ENCODE measurements around the gene ARHGAP32. TPM values are rescaled to one million over a fixed set of nuclear protein-coding genes. Genes with fewer than 3 reads are reported as not detected.
A peak's percentile ranks its signal among the peaks of the same experiment; 100 is the strongest.

Gene ARHGAP32
- total and polyA plus RNA-seq, 2 donors from 2014 or later = 2.1 to 30.8 TPM

GRCh38 chr11:129202646-129203045, 10.5 kb upstream of the ARHGAP32 start:
- no peaks in the 10 kb centered on the region for H3K36me3 ChIP-seq (ENCODE audit: control insufficient read depth in 2 of 3, insufficient read depth in 3 of 3, low read length in 3 of 3)
- no peak overlapping the region for H3K4me3 ChIP-seq (ENCODE audit: low read length in 3 of 3)
- no peaks in the 10 kb centered on the region for H3K4me1 ChIP-seq (ENCODE audit: control insufficient read depth in 2 of 3, insufficient read depth in 2 of 3, low read depth in 1 of 3, low read length in 3 of 3)
- H3K9ac ChIP-seq (ENCODE audit: low read length in 3 of 3) = no peak overlapping the region
- no peaks in the 10 kb centered on the region for H3K9me3 ChIP-seq (ENCODE audit: control insufficient read depth in 2 of 3, insufficient read depth in 1 of 3, low read length in 3 of 3)
- TF ChIP-seq CTCF (IDR thresholded peaks at IDR 0.05; ENCODE audit: borderline replicate concordance, extremely low read depth, insufficient read depth) = no peak
- intact Hi-C loops (cut with DNase I) = no loop called here
- H3K27me3 ChIP-seq (ENCODE audit: control insufficient read depth, insufficient read depth, low read length) = no peaks in the 10 kb centered on the region
- no peak for DNase-seq
- no peak for FAIRE-seq
- no peak overlapping the region for H3K27ac ChIP-seq (ENCODE audit: low read depth in 2 of 2, low read length in 2 of 2)

GRCh38 chr11:129195682-129196081, 3.6 kb upstream of the ARHGAP32 start:
- no peaks in the 10 kb centered on the region for H3K27me3 ChIP-seq (ENCODE audit: control insufficient read depth, insufficient read depth, low read length)
- H3K4me1 ChIP-seq (ENCODE audit: control insufficient read depth in 2 of 3, insufficient read depth in 2 of 3, low read depth in 1 of 3, low read length in 3 of 3) = no peaks in the 10 kb centered on the region
- no peak for FAIRE-seq
- no peaks in the 10 kb centered on the region for H3K36me3 ChIP-seq (ENCODE audit: control insufficient read depth in 2 of 3, insufficient read depth in 3 of 3, low read length in 3 of 3)
- no peak overlapping the region for H3K4me3 ChIP-seq (ENCODE audit: low read length in 3 of 3)
- no peak overlapping the region for H3K27ac ChIP-seq (ENCODE audit: low read depth in 2 of 2, low read length in 2 of 2)
- H3K9me3 ChIP-seq (ENCODE audit: control insufficient read depth in 2 of 3, insufficient read depth in 1 of 3, low read length in 3 of 3) = no peaks in the 10 kb centered on the region
- DNase-seq = no peak
- no peak for TF ChIP-seq CTCF (IDR thresholded peaks at IDR 0.05; ENCODE audit: borderline replicate concordance, extremely low read depth, insufficient read depth)
- H3K9ac ChIP-seq (ENCODE audit: low read length in 3 of 3) = no peak overlapping the region
- intact Hi-C loops (cut with DNase I) = no loop called here

GRCh38 chr11:129191649-129192048, 476 bp downstream of the ARHGAP32 start:
- intact Hi-C loops (cut with DNase I) = no loop called here
- no peak for TF ChIP-seq CTCF (IDR thresholded peaks at IDR 0.05; ENCODE audit: borderline replicate concordance, extremely low read depth, insufficient read depth)
- Histone ChIP-seq H3K9me3 (ENCODE audit: control insufficient read depth in 2 of 3, insufficient read depth in 1 of 3, low read length in 3 of 3) (no peaks in the 10 kb centered on the region), H3K36me3 (ENCODE audit: control insufficient read depth in 2 of 3, insufficient read depth in 3 of 3, low read length in 3 of 3) (no peaks in the 10 kb centered on the region), H3K4me3 (ENCODE audit: low read length in 3 of 3) (no peak overlapping the region), H3K27me3 (ENCODE audit: control insufficient read depth, insufficient read depth, low read length) (no peaks in the 10 kb centered on the region), H3K9ac (ENCODE audit: low read length in 3 of 3) (no peak overlapping the region), H3K27ac (ENCODE audit: low read depth in 2 of 2, low read length in 2 of 2) (no peak overlapping the region), H3K4me1 (ENCODE audit: control insufficient read depth in 2 of 3, insufficient read depth in 2 of 3, low read depth in 1 of 3, low read length in 3 of 3) (no peaks in the 10 kb centered on the region)
- no peak for FAIRE-seq
- DNase-seq = peak in 2 of 5 donors; percentile 11 to 29

GRCh38 chr11:129190087-129190486, 2.0 kb downstream of the ARHGAP32 start:
- Histone ChIP-seq H3K4me3 (ENCODE audit: low read length in 3 of 3) (no peak overlapping the region), H3K27ac (ENCODE audit: low read depth in 2 of 2, low read length in 2 of 2) (no peak overlapping the region), H3K9ac (ENCODE audit: low read length in 3 of 3) (no peak overlapping the region), H3K36me3 (ENCODE audit: control insufficient read depth in 2 of 3, insufficient read depth in 3 of 3, low read length in 3 of 3) (no peaks in the 10 kb centered on the region), H3K4me1 (ENCODE audit: control insufficient read depth in 2 of 3, insufficient read depth in 2 of 3, low read depth in 1 of 3, low read length in 3 of 3) (no peaks in the 10 kb centered on the region), H3K9me3 (ENCODE audit: control insufficient read depth in 2 of 3, insufficient read depth in 1 of 3, low read length in 3 of 3) (no peaks in the 10 kb centered on the region), H3K27me3 (ENCODE audit: control insufficient read depth, insufficient read depth, low read length) (no peaks in the 10 kb centered on the region)
- FAIRE-seq = no peak
- no peak for DNase-seq
- intact Hi-C loops (cut with DNase I) = no loop called here
- TF ChIP-seq CTCF (IDR thresholded peaks at IDR 0.05; ENCODE audit: borderline replicate concordance, extremely low read depth, insufficient read depth) = no peak
